Calu3 (cell line): ENCODE data around the gene SLC4A9. TPM values are rescaled to one million over a fixed set of nuclear protein-coding genes. Genes with fewer than 3 reads are reported as not detected.

Experiments
- BruUV-seq: library from RNA; stranded (reverse); fragments of 400-500 nt; replicated peaks from 2 replicates; lab custom pipeline; 2021; lab: Mats Ljungman, UMichigan
- CTCF ChIA-PET: fragments of 300-600 bp; sonication (Branson Sonifier 250); formaldehyde crosslinking; loops from one replicate; lab custom pipeline; 2022; ENCODE audit warnings: antibody characterized with exemption; lab: Charles Lee
- DNase-seq: peaks from one replicate; pipeline ENCODE4 v3.0.0; 2022
- H3K27ac Mint-ChIP-seq: one replicate; pipeline ENCODE4 v1.8.0; 2022; ENCODE audit warnings: mixed read lengths; ENCODE audit not compliant: unreplicated experiment
- H3K27me3 Mint-ChIP-seq: one replicate; pipeline ENCODE4 v1.8.0; 2022; ENCODE audit warnings: mixed read lengths; ENCODE audit not compliant: unreplicated experiment
- H3K36me3 Mint-ChIP-seq: one replicate; pipeline ENCODE4 v1.8.0; 2022; ENCODE audit warnings: mild to moderate bottlenecking, moderate library complexity, mixed read lengths; ENCODE audit not compliant: insufficient read depth, unreplicated experiment
- H3K4me1 Mint-ChIP-seq: one replicate; pipeline ENCODE4 v1.8.0; 2022; ENCODE audit warnings: mild to moderate bottlenecking, low read depth, mixed read lengths; ENCODE audit not compliant: unreplicated experiment
- H3K4me3 Mint-ChIP-seq: one replicate; pipeline ENCODE4 v1.8.0; 2022; ENCODE audit warnings: mild to moderate bottlenecking, low read depth, moderate library complexity, mixed read lengths; ENCODE audit not compliant: unreplicated experiment
- H3K9me3 Mint-ChIP-seq: one replicate; pipeline ENCODE4 v1.8.0; 2022; ENCODE audit warnings: low read depth, mixed read lengths; ENCODE audit not compliant: unreplicated experiment
- intact Hi-C: fragments of 100-400 bp; cut with micrococcal nuclease; formaldehyde crosslinking; loops from one replicate; pipeline ENCODE4 v1.10.0; 2022; ENCODE audit not compliant: unreplicated experiment
- total RNA-seq: library from RNA; stranded (reverse); gene quantifications from 2 replicates; pipeline ENCODE4 v1.2.3, GENCODE V29; 2022
- TF ChIP-seq, protein P1 (sequence below): fragments of 200-600 bp; IDR thresholded peaks from one replicate; pipeline ENCODE4 v1.8.0; 2022; ENCODE audit warnings: antibody characterized with exemption; ENCODE audit not compliant: unreplicated experiment

The SLC4A9 gene
- total RNA-seq, 1 experiment from 2014 or later = not detected

DNA sequence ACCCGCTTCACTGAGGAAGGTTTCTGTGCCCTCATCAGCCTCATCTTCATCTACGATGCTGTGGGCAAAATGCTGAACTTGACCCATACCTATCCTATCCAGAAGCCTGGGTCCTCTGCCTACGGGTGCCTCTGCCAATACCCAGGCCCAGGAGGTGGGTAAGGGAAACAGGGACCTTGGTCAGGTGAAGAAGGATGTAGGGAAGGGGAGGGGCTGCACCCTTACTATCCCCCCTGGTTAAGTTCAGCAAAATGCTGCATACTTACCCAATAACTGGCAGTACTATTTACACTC is 4.4 kb downstream of the SLC4A9 start:
- intact Hi-C loops = loop anchor here (5.0 kb wide), 1 partner anchor 358 kb away; no protein-coding TSS in a partner anchor
- Mint-ChIP-seq H3K9me3 (no peaks in the 10 kb centered on the region), H3K4me3 (no peak overlapping the region), H3K27me3 (no peaks in the 10 kb centered on the region), H3K4me1 (peaks cover 12% of the 10 kb centered on the region), H3K36me3 (peaks cover 4% of the 10 kb centered on the region), H3K27ac (no peak overlapping the region)
- DNase-seq = no peak
- TF ChIP-seq, protein P1, sequence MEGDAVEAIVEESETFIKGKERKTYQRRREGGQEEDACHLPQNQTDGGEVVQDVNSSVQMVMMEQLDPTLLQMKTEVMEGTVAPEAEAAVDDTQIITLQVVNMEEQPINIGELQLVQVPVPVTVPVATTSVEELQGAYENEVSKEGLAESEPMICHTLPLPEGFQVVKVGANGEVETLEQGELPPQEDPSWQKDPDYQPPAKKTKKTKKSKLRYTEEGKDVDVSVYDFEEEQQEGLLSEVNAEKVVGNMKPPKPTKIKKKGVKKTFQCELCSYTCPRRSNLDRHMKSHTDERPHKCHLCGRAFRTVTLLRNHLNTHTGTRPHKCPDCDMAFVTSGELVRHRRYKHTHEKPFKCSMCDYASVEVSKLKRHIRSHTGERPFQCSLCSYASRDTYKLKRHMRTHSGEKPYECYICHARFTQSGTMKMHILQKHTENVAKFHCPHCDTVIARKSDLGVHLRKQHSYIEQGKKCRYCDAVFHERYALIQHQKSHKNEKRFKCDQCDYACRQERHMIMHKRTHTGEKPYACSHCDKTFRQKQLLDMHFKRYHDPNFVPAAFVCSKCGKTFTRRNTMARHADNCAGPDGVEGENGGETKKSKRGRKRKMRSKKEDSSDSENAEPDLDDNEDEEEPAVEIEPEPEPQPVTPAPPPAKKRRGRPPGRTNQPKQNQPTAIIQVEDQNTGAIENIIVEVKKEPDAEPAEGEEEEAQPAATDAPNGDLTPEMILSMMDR = no peak
- BruUV-seq = no TSS peak
- CTCF ChIA-PET = interaction anchor here (0.6 to 1.2 kb wide), 3 partner anchors 8 to 120 kb away, joined by 3 to 4 read pairs (median 3); no protein-coding TSS in a partner anchor

DNA sequence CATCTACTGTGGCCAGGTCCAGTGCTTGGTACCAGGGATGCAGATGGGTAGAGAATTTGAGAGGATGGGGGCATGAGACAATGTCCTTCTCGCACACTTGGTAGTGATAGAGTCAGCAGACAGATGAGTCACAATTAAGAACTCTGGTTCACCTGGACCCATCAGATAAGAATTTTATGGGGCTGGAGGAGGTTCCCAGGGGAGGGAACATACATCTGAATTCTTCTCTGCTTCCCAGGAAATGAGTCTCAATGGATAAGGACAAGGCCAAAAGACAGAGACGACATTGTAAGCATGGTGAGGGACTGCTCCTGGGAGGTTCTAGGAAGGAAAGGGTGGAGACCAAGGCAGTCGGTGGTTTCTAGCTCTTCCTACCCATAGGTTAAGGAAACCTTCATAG is 5.3 kb downstream of the SLC4A9 start:
- Mint-ChIP-seq H3K27me3 (no peaks in the 10 kb centered on the region), H3K9me3 (no peaks in the 10 kb centered on the region), H3K27ac (no peak overlapping the region), H3K4me1 (peaks cover 14% of the 10 kb centered on the region), H3K36me3 (peaks cover 4% of the 10 kb centered on the region), H3K4me3 (no peak overlapping the region)
- BruUV-seq = no TSS peak
- no peak for DNase-seq
- TF ChIP-seq, protein P1 = no peak
- CTCF ChIA-PET = no interaction called here
- intact Hi-C loops = no loop called here

DNA sequence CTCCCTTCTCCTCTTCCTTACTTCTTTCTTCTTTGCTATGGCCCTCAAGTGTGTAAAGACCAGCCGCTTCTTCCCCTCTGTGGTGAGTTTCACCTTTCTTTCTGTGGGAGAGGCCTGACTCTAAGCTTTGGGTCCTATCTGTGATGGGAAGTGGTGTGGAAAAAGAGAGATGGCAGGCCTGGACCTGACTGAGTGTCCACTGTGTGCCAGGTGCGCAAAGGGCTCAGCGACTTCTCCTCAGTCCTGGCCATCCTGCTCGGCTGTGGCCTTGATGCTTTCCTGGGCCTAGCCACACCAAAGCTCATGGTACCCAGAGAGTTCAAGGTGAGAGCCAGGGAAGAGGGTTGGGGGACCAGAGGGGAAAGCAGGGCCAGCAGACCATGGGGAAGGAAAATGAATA is 5.9 kb downstream of the SLC4A9 start:
- Mint-ChIP-seq H3K4me3 (no peak overlapping the region), H3K9me3 (no peaks in the 10 kb centered on the region), H3K27ac (no peak overlapping the region), H3K36me3 (peaks cover 4% of the 10 kb centered on the region), H3K27me3 (no peaks in the 10 kb centered on the region), H3K4me1 (peaks cover 14% of the 10 kb centered on the region)
- intact Hi-C loops = no loop called here
- no TSS peak for BruUV-seq
- no peak for DNase-seq
- TF ChIP-seq, protein P1 = no peak
- CTCF ChIA-PET = interaction anchor here (1.5 kb wide), 1 partner anchor 9 kb away, joined by 6 read pairs; no protein-coding TSS in a partner anchor

DNA sequence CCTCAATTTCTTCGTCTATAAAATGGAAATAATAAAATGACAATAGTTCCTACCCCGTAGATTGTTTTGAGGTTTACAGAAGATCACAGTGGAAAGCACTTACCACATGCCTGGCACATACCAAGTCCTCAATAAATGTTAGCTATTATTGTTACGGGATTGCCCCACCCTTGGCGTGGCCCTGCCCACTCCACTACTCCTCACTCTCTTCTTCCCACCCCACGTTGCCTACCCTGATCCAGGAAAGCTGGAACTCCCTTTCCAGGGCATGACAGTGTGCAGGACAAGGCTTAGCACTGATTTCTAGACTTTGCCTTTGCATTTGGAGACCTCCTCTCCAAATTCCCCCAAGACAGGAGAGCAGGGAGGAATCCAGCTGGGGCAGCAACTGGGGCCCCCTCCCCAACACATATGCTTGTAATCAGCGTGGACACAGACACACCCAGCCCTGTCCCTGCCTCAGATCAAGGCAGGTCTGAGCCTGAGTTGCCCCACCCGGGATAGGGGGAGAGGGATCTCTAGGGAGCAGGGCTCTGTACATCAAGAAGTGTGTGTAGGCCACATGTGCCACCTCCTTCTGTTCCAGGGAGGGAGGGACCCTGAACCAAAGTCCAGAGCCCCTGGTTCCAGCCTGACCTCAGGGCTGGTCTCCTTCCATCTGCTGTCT is 6.7 kb downstream of the SLC4A9 start:
- H3K27ac Mint-ChIP-seq = no peak overlapping the region
- BruUV-seq = no TSS peak
- H3K4me3 Mint-ChIP-seq = no peak overlapping the region
- DNase-seq = no peak
- no peaks in the 10 kb centered on the region for H3K27me3 Mint-ChIP-seq
- H3K36me3 Mint-ChIP-seq = peaks cover 4% of the 10 kb centered on the region
- H3K9me3 Mint-ChIP-seq = no peaks in the 10 kb centered on the region
- H3K4me1 Mint-ChIP-seq = peaks cover 14% of the 10 kb centered on the region
- TF ChIP-seq, protein P1 = no peak
- CTCF ChIA-PET = interaction anchor here (1.2 to 1.5 kb wide), 2 partner anchors 8 to 19 kb away, joined by 3 to 6 read pairs; no protein-coding TSS in a partner anchor
- intact Hi-C loops = no loop called here
